Measurements from ENCODE around the gene UQCRHL. TPM values are rescaled to one million over a fixed set of nuclear protein-coding genes. Genes with fewer than 3 reads are reported as not detected.

UQCRHL gene
- total and polyA plus RNA-seq, 2 experiments from 2014 or later = 2.3 to 3.0 TPM

DNA sequence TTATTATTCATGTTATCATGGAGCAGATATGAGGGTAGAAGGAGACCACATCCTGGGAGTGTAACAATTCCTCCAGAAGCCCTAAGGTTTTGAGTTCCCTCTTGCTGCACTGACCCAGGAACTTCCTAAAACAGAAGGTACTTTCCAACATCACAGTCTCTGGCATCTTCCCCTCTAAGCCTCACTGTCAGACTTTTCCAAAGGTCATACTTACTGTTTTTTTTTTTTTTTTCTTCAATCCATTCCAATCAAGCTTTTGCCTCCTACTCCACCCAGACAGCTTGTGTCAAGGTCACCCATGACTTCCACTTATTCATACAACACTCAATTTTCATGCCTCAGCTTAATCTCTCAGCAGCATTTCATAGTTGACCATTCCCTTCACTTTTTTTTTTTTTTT is 18.4 kb upstream of the UQCRHL start:
- no peak for ATAC-seq

DNA sequence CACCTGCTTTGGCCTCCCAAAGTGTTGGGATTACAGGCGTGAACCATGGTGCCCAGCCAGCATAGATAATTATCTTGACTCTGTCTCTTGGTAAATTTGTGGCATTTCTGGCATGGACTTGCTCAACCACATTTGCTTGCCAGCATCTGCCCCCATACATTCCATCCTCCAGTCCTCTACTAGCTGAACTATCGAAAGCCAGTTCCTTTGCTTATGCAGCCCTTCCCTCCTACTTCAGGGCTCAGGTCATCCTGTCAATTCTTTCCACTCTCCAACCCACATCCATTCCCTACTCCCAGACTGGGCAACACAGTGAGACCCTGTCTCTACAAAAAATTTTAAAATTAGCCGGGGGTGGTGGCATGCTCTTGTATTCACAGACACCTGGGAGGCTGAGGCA is 13.0 kb upstream of the UQCRHL start:
- Histone ChIP-seq H3K9me2 (ENCODE audit: insufficient read depth) (no peaks in the 10 kb centered on the region), H4K20me1 (replicated peaks; ENCODE audit: insufficient read depth) (no peaks in the 10 kb centered on the region), H3K79me2 (replicated peaks; ENCODE audit: insufficient read depth) (no peaks in the 10 kb centered on the region), H3K27me3 (ENCODE audit: insufficient read depth) (no peaks in the 10 kb centered on the region), H3K36me3 (ENCODE audit: insufficient read depth) (no peaks in the 10 kb centered on the region), H3K4me2 (no peak overlapping the region), H3F3A (replicated peaks; ENCODE audit: low read depth) (no peaks in the 10 kb centered on the region; the same call in 1 of the 2 replicates), H3K27ac (ENCODE audit: low read depth) (no peak overlapping the region), H3K4me1 (ENCODE audit: insufficient read depth) (no peaks in the 10 kb centered on the region), H3K4me3 (no peak overlapping the region), H2AFZ (no peak overlapping the region)
- H3K4me3 Mint-ChIP-seq = no peak overlapping the region
- no peaks in the 10 kb centered on the region for H3K36me3 Mint-ChIP-seq (ENCODE audit: low read depth)
- H3K4me1 Mint-ChIP-seq = peaks cover 3% of the 10 kb centered on the region
- H3K27ac Mint-ChIP-seq = no peak overlapping the region
- no peak for DNase-seq (ENCODE audit: low spot score)
- peaks cover 10% of the 10 kb centered on the region for H3K27me3 Mint-ChIP-seq (ENCODE audit: insufficient read depth, low read depth, poor library complexity)
- ATAC-seq = no peak
- no peaks in the 10 kb centered on the region for H3K9me3 Mint-ChIP-seq
- TF ChIP-seq, protein P1, sequence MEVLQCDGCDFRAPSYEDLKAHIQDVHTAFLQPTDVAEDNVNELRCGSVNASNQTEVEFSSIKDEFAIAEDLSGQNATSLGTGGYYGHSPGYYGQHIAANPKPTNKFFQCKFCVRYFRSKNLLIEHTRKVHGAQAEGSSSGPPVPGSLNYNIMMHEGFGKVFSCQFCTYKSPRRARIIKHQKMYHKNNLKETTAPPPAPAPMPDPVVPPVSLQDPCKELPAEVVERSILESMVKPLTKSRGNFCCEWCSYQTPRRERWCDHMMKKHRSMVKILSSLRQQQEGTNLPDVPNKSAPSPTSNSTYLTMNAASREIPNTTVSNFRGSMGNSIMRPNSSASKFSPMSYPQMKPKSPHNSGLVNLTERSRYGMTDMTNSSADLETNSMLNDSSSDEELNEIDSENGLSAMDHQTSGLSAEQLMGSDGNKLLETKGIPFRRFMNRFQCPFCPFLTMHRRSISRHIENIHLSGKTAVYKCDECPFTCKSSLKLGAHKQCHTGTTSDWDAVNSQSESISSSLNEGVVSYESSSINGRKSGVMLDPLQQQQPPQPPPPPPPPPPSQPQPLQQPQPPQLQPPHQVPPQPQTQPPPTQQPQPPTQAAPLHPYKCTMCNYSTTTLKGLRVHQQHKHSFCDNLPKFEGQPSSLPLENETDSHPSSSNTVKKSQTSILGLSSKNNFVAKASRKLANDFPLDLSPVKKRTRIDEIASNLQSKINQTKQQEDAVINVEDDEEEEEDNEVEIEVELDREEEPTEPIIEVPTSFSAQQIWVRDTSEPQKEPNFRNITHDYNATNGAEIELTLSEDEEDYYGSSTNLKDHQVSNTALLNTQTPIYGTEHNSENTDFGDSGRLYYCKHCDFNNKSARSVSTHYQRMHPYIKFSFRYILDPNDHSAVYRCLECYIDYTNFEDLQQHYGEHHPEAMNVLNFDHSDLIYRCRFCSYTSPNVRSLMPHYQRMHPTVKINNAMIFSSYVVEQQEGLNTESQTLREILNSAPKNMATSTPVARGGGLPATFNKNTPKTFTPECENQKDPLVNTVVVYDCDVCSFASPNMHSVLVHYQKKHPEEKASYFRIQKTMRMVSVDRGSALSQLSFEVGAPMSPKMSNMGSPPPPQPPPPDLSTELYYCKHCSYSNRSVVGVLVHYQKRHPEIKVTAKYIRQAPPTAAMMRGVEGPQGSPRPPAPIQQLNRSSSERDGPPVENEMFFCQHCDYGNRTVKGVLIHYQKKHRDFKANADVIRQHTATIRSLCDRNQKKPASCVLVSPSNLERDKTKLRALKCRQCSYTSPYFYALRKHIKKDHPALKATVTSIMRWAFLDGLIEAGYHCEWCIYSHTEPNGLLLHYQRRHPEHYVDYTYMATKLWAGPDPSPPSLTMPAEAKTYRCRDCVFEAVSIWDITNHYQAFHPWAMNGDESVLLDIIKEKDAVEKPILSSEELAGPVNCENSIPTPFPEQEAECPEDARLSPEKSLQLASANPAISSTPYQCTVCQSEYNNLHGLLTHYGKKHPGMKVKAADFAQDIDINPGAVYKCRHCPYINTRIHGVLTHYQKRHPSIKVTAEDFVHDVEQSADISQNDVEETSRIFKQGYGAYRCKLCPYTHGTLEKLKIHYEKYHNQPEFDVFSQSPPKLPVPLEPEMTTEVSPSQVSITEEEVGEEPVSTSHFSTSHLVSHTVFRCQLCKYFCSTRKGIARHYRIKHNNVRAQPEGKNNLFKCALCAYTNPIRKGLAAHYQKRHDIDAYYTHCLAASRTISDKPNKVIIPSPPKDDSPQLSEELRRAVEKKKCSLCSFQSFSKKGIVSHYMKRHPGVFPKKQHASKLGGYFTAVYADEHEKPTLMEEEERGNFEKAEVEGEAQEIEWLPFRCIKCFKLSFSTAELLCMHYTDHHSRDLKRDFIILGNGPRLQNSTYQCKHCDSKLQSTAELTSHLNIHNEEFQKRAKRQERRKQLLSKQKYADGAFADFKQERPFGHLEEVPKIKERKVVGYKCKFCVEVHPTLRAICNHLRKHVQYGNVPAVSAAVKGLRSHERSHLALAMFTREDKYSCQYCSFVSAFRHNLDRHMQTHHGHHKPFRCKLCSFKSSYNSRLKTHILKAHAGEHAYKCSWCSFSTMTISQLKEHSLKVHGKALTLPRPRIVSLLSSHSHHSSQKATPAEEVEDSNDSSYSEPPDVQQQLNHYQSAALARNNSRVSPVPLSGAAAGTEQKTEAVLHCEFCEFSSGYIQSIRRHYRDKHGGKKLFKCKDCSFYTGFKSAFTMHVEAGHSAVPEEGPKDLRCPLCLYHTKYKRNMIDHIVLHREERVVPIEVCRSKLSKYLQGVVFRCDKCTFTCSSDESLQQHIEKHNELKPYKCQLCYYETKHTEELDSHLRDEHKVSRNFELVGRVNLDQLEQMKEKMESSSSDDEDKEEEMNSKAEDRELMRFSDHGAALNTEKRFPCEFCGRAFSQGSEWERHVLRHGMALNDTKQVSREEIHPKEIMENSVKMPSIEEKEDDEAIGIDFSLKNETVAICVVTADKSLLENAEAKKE (CRISPR knock-in tag; IDR thresholded peaks at IDR 0.05) = no peak

More for the DNA sequence above, 18.4 kb upstream of the UQCRHL start:
- Histone ChIP-seq H3F3A (replicated peaks; ENCODE audit: low read depth) (no peaks in the 10 kb centered on the region), H3K79me2 (replicated peaks; ENCODE audit: insufficient read depth) (no peaks in the 10 kb centered on the region), H3K36me3 (ENCODE audit: insufficient read depth) (no peaks in the 10 kb centered on the region), H3K4me2 (no peak overlapping the region), H3K4me3 (no peak overlapping the region), H4K20me1 (replicated peaks; ENCODE audit: insufficient read depth) (no peaks in the 10 kb centered on the region), H3K4me1 (ENCODE audit: insufficient read depth) (peaks cover 13% of the 10 kb centered on the region), H3K27ac (ENCODE audit: low read depth) (no peak overlapping the region), H2AFZ (no peak overlapping the region), H3K9me2 (ENCODE audit: insufficient read depth) (no peaks in the 10 kb centered on the region), H3K27me3 (ENCODE audit: insufficient read depth) (no peaks in the 10 kb centered on the region)
- Mint-ChIP-seq H3K36me3 (ENCODE audit: low read depth) (peaks cover 1% of the 10 kb centered on the region; the same call in 2 of the 3 replicates), H3K27ac (no peak overlapping the region), H3K9me3 (no peaks in the 10 kb centered on the region), H3K4me1 (peaks cover 14% of the 10 kb centered on the region), H3K27me3 (ENCODE audit: insufficient read depth, low read depth, poor library complexity) (peaks cover 9% of the 10 kb centered on the region), H3K4me3 (no peak overlapping the region)
- TF ChIP-seq, protein P2, sequence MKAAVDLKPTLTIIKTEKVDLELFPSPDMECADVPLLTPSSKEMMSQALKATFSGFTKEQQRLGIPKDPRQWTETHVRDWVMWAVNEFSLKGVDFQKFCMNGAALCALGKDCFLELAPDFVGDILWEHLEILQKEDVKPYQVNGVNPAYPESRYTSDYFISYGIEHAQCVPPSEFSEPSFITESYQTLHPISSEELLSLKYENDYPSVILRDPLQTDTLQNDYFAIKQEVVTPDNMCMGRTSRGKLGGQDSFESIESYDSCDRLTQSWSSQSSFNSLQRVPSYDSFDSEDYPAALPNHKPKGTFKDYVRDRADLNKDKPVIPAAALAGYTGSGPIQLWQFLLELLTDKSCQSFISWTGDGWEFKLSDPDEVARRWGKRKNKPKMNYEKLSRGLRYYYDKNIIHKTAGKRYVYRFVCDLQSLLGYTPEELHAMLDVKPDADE (IDR thresholded peaks at IDR 0.05) = no peak
- TF ChIP-seq, protein P3, sequence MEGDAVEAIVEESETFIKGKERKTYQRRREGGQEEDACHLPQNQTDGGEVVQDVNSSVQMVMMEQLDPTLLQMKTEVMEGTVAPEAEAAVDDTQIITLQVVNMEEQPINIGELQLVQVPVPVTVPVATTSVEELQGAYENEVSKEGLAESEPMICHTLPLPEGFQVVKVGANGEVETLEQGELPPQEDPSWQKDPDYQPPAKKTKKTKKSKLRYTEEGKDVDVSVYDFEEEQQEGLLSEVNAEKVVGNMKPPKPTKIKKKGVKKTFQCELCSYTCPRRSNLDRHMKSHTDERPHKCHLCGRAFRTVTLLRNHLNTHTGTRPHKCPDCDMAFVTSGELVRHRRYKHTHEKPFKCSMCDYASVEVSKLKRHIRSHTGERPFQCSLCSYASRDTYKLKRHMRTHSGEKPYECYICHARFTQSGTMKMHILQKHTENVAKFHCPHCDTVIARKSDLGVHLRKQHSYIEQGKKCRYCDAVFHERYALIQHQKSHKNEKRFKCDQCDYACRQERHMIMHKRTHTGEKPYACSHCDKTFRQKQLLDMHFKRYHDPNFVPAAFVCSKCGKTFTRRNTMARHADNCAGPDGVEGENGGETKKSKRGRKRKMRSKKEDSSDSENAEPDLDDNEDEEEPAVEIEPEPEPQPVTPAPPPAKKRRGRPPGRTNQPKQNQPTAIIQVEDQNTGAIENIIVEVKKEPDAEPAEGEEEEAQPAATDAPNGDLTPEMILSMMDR (conservative IDR thresholded peaks at IDR 0.05; ENCODE audit: low read depth in 2 of 2) = no peak
- no peak for TF ChIP-seq ZNF331 (CRISPR knock-in tag; IDR thresholded peaks at IDR 0.05; ENCODE audit: low read depth)
- TF ChIP-seq, protein P4, sequence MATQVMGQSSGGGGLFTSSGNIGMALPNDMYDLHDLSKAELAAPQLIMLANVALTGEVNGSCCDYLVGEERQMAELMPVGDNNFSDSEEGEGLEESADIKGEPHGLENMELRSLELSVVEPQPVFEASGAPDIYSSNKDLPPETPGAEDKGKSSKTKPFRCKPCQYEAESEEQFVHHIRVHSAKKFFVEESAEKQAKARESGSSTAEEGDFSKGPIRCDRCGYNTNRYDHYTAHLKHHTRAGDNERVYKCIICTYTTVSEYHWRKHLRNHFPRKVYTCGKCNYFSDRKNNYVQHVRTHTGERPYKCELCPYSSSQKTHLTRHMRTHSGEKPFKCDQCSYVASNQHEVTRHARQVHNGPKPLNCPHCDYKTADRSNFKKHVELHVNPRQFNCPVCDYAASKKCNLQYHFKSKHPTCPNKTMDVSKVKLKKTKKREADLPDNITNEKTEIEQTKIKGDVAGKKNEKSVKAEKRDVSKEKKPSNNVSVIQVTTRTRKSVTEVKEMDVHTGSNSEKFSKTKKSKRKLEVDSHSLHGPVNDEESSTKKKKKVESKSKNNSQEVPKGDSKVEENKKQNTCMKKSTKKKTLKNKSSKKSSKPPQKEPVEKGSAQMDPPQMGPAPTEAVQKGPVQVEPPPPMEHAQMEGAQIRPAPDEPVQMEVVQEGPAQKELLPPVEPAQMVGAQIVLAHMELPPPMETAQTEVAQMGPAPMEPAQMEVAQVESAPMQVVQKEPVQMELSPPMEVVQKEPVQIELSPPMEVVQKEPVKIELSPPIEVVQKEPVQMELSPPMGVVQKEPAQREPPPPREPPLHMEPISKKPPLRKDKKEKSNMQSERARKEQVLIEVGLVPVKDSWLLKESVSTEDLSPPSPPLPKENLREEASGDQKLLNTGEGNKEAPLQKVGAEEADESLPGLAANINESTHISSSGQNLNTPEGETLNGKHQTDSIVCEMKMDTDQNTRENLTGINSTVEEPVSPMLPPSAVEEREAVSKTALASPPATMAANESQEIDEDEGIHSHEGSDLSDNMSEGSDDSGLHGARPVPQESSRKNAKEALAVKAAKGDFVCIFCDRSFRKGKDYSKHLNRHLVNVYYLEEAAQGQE (IDR thresholded peaks at IDR 0.05; ENCODE audit: unreplicated experiment) = no peak
- no peak for TF ChIP-seq CREB1 (CRISPR knock-in tag; IDR thresholded peaks at IDR 0.05; ENCODE audit: low read depth)
- TF ChIP-seq JUNB (IDR thresholded peaks at IDR 0.05; ENCODE audit: unreplicated experiment) = no peak
- no peak for TF ChIP-seq STAT1 (IDR thresholded peaks at IDR 0.05; ENCODE audit: unreplicated experiment)
- no peak for DNase-seq (ENCODE audit: low spot score)
